C4-2B (cell line): Measurements from ENCODE around the gene ZNF19.
A peak's percentile ranks its signal among the peaks of the same experiment; 100 is the strongest.

ENCODE experiments used
- H3K27ac ChIP-seq: fragments of 450-650 bp; 2 replicates; pipeline ENCODE4 v1.5.1; 2017
- CTCF ChIP-seq: fragments of 450-650 bp; conservative IDR thresholded peaks from 2 replicates; pipeline ENCODE4 v1.5.1; 2017; ENCODE audit warnings: mild to moderate bottlenecking
- ZFX ChIP-seq: fragments of 450-650 bp; IDR thresholded peaks from 2 replicates; pipeline ENCODE4 v1.6.1; 2017

The ZNF19 gene

GRCh38 chr16:71473891-71474290 lies 15.2 kb downstream of the ZNF19 start:
- no peak for TF ChIP-seq CTCF
- TF ChIP-seq ZFX, result no peak
- H3K27ac ChIP-seq, result no peak overlapping the region

- no peak overlapping the region for H3K27ac ChIP-seq
- no peak for TF ChIP-seq CTCF
- TF ChIP-seq ZFX, result no peak
These were observed 16.2 kb downstream of the ZNF19 start for GRCh38 chr16:71472931-71473330.

- TF ChIP-seq CTCF (no peak), ZFX (no peak)
- no peak overlapping the region for H3K27ac ChIP-seq
These were observed 17.1 kb downstream of the ZNF19 start for GRCh38 chr16:71472051-71472450.

GRCh38 chr16:71467810-71468209 lies 21.3 kb downstream of the ZNF19 start:
- H3K27ac ChIP-seq, result no peak overlapping the region
- no peak for TF ChIP-seq ZFX
- no peak for TF ChIP-seq CTCF

GRCh38 chr16:71464231-71464630 lies 24.9 kb downstream of the ZNF19 start:
- no peak for TF ChIP-seq ZFX
- TF ChIP-seq CTCF, result no peak
- no peak overlapping the region for H3K27ac ChIP-seq

GRCh38 chr16:71461686-71462648 lies 27.2 kb downstream of the ZNF19 start, which contains the start of gene ZNF23:
Gene ZNF23, minus strand, starts transcription at chr16:71462247. Its CDS starts 5,451 bp downstream, at chr16:71456796.
- H3K27ac ChIP-seq, result peak within 1 kb of the TSS; percentile 71
- TF ChIP-seq CTCF, result no peak
- TF ChIP-seq ZFX, result peak; percentile 23; the same call in 1 of the 2 replicates

- H3K27ac ChIP-seq, result no peak overlapping the region
- TF ChIP-seq CTCF (no peak), ZFX (no peak)
These were observed 28.2 kb downstream of the ZNF19 start for GRCh38 chr16:71460941-71461340.
